ENCODE data around the gene NDE1. TPM values are rescaled to one million over a fixed set of nuclear protein-coding genes. Genes with fewer than 3 reads are reported as not detected.

NDE1 gene
- total RNA-seq, 6 donors from 2014 or later: 19.5 to 63.9 (median 37.0) TPM

DNA sequence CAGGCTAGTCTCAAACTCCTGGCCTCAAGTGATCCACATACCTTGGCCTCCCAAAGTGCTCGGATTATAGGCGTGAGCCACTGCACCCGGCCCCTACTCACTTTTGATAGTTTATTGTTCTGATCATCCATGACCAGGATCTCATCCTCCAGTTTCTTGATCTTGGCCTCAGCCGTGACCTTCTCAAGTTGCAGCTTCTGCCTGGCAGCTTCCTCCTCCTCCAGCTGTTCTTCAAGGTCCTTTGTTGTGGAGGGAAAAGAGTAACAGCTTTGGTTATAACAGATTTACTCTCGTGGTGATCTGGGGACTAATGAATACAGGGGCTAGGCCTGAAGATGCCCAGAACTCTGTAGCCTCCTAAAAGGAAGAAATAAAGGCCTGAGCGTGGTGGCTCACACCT is 89.9 kb downstream of the NDE1 start:
- Histone ChIP-seq H3K4me1 (no peaks in the 10 kb centered on the region), H3K27ac (no peak overlapping the region), H3K36me3 (peaks cover 0 to 54% (median 15%) of the 10 kb centered on the region in 4 donors), H3K4me3 (no peak overlapping the region), H3K27me3 (no peaks in the 10 kb centered on the region), H3K9me3 (no peaks in the 10 kb centered on the region)
- ATAC-seq (ENCODE audit: low FRiP score in 2 of 2): no peak
- DNase-seq: no peak
- 90 to 93% methylated on average over 6 of the region's 6 CpGs for WGBS, 2 donors
- TF ChIP-seq POLR2AphosphoS5 (IDR thresholded peaks at IDR 0.05) (no peak), POLR2A (IDR thresholded peaks at IDR 0.05) (no peak), EP300 (IDR thresholded peaks at IDR 0.05) (no peak)
- TF ChIP-seq, protein P1, sequence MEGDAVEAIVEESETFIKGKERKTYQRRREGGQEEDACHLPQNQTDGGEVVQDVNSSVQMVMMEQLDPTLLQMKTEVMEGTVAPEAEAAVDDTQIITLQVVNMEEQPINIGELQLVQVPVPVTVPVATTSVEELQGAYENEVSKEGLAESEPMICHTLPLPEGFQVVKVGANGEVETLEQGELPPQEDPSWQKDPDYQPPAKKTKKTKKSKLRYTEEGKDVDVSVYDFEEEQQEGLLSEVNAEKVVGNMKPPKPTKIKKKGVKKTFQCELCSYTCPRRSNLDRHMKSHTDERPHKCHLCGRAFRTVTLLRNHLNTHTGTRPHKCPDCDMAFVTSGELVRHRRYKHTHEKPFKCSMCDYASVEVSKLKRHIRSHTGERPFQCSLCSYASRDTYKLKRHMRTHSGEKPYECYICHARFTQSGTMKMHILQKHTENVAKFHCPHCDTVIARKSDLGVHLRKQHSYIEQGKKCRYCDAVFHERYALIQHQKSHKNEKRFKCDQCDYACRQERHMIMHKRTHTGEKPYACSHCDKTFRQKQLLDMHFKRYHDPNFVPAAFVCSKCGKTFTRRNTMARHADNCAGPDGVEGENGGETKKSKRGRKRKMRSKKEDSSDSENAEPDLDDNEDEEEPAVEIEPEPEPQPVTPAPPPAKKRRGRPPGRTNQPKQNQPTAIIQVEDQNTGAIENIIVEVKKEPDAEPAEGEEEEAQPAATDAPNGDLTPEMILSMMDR (IDR thresholded peaks at IDR 0.05): no peak

DNA sequence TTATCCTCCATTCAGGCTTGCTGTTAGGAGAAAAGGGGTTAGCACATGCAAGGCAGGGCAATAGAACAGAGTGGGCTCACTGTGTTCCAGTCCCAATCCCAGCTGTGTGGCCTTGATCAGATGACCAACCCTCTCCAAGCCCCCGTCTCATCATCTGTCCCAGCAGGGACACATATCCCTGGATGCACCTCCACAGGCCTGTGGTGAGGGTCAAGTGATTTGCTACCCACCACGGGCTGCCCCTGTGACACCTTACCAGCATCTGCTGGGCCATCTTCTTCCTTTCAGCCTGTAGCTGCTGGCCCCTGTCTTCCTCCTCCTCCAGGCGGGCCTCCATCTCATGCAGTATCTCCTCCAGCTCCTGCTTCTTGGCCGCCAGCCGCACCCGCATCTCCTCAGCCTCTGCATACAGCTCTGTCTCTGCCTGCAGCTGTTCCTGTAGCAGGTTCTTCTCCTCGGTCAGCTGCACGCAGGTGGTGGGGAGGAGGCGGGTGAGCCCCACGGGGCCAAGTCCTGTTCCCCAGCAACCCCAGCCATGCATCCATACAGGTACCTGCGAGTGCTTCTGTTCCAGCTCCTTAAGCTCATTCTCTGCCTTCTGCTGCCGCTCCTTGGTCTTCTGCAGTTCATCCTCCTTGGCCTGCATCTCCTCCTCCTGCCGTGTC is 91.3 kb downstream of the NDE1 start:
- DNase-seq (peak in 1 of 2 donors; percentile 64), ATAC-seq (ENCODE audit: low FRiP score in 2 of 2) (no peak)
- Histone ChIP-seq H3K27me3 (no peaks in the 10 kb centered on the region), H3K36me3 (peaks cover 0 to 44% (median 11%) of the 10 kb centered on the region in 4 donors), H3K4me1 (no peaks in the 10 kb centered on the region), H3K27ac (no peak overlapping the region), H3K9me3 (no peaks in the 10 kb centered on the region), H3K4me3 (no peak overlapping the region)
- TF ChIP-seq, protein P1 (IDR thresholded peaks at IDR 0.05): no peak
- TF ChIP-seq EP300 (IDR thresholded peaks at IDR 0.05): no peak
- TF ChIP-seq POLR2A (IDR thresholded peaks at IDR 0.05): no peak
- TF ChIP-seq POLR2AphosphoS5 (IDR thresholded peaks at IDR 0.05): no peak
- 93 to 95% methylated on average over 12 to 13 of the region's 13 CpGs for WGBS, 2 donors

DNA sequence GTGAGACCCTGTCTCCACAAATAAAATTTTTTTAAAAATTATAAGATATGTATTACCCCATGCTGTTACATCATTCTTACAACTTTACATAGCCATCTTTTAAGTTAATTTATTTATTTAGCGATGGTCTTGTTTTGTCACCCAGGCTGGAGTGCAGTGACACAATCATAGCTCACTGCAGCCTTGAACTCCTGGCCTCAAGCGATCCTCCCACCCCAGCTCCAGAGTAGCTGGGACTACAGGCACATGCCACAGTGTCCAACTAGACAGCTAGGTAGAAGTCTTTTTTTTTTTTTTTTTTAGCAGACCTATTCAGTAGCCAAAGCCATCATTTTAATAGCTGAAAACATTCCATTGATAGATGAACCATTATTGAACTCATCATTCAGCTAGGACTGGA is 92.7 kb downstream of the NDE1 start:
- H3K9me3 ChIP-seq: no peaks in the 10 kb centered on the region
- H3K4me3 ChIP-seq: no peak overlapping the region

DNA sequence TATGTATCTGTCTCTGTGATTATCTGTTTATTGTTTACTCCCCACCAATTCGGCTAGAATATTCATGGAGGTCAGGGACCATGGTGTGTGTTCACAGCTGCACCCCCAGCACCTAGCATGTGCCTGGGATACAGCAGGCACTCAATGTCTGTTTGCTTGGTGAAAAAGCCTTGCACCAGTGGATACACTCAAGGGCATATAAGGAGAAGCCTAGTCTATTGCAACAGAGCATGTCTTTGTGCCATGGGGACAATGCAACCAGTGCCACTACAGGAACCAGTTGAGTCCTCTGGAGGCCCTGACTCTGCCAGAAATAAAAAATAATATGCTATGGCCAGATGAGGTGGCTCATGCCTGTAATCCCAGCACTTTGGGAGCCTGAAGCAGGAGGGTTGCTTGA is 93.6 kb downstream of the NDE1 start:
- peaks cover 0 to 35% (median 14%) of the 10 kb centered on the region in 4 donors for H3K36me3 ChIP-seq
- no peak for ATAC-seq (ENCODE audit: low FRiP score in 2 of 2)
- H3K9me3 ChIP-seq: no peaks in the 10 kb centered on the region
- no peak overlapping the region for H3K27ac ChIP-seq
- WGBS, 2 donors: 82 to 87% methylated on average over 1 of the region's 1 CpG
- H3K4me3 ChIP-seq: no peak overlapping the region
- no peak for TF ChIP-seq EP300 (IDR thresholded peaks at IDR 0.05)
- TF ChIP-seq, protein P1 (IDR thresholded peaks at IDR 0.05): no peak
- no peak for TF ChIP-seq POLR2A (IDR thresholded peaks at IDR 0.05)
- no peak for TF ChIP-seq POLR2AphosphoS5 (IDR thresholded peaks at IDR 0.05)
- no peak for DNase-seq
- no peaks in the 10 kb centered on the region for H3K27me3 ChIP-seq
- H3K4me1 ChIP-seq: no peaks in the 10 kb centered on the region

More for the DNA sequence above, 92.7 kb downstream of the NDE1 start:
- ATAC-seq (ENCODE audit: low FRiP score in 2 of 2) (no peak), DNase-seq (no peak)
- H3K27me3 ChIP-seq: no peaks in the 10 kb centered on the region
- peaks cover 0 to 38% (median 12%) of the 10 kb centered on the region in 4 donors for H3K36me3 ChIP-seq
- no peak overlapping the region for H3K27ac ChIP-seq
- TF ChIP-seq POLR2A (IDR thresholded peaks at IDR 0.05): no peak
- TF ChIP-seq, protein P1 (IDR thresholded peaks at IDR 0.05): no peak
- no peak for TF ChIP-seq EP300 (IDR thresholded peaks at IDR 0.05)
- no peak for TF ChIP-seq POLR2AphosphoS5 (IDR thresholded peaks at IDR 0.05)
- no peaks in the 10 kb centered on the region for H3K4me1 ChIP-seq
- WGBS, 2 donors: 97 to 100% methylated on average over 2 of the region's 2 CpGs

DNA sequence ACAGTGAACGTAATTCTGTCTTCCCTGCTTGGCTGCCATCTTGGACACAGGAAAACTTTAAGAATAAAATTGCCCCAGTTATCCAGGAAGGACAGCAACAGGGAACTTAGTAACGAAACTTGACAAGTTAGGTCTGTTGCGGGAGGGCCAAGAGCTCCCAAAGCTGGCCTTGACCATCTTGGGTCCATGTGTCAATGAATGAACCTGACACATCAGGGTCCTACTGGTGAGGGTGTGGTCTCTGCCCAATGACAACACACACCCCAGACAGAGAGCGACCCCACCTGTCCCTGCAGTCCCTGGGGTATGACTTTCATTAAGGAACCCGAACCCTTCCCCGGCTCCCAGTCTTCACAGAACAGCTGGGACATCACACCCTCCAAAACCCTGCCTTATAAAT is 96.3 kb downstream of the NDE1 start:
- WGBS, 2 donors: 80 to 100% methylated on average over 6 of the region's 6 CpGs
- H3K27ac ChIP-seq: no peak overlapping the region
- H3K27me3 ChIP-seq: no peaks in the 10 kb centered on the region
- H3K36me3 ChIP-seq: peaks cover 0 to 22% (median 11%) of the 10 kb centered on the region in 4 donors
- DNase-seq (no peak), ATAC-seq (ENCODE audit: low FRiP score in 2 of 2) (no peak)
- TF ChIP-seq EP300 (IDR thresholded peaks at IDR 0.05): no peak
- TF ChIP-seq, protein P1 (IDR thresholded peaks at IDR 0.05): no peak
- no peak for TF ChIP-seq POLR2A (IDR thresholded peaks at IDR 0.05)
- no peaks in the 10 kb centered on the region for H3K9me3 ChIP-seq
- H3K4me1 ChIP-seq: no peaks in the 10 kb centered on the region
- no peak overlapping the region for H3K4me3 ChIP-seq
